SK-N-SH treated with all-trans-retinoic acid at 6 μM for 48 hours (cell line): ENCODE data around the gene PTGES.

Experiments
- ATAC-seq: fragments of 200-7000 bp; cut with Tn5 transposase; 3 replicates; pipeline ENCODE4 v1.9.1; 2020; ENCODE audit warnings: mild to moderate bottlenecking, moderate library complexity
- ARNTL ChIP-seq: fragments of 450-650 bp; formaldehyde crosslinking; IDR thresholded peaks from 2 replicates; pipeline ENCODE4 v1.5.0; 2020; ENCODE audit warnings: low read depth, mild to moderate bottlenecking, moderate library complexity, borderline replicate concordance
- BACH2 ChIP-seq: fragments of 250-450 bp; sonication (Bioruptor Pico); IDR thresholded peaks from 2 replicates; pipeline ENCODE4 v1.9.0; 2021; ENCODE audit warnings: mild to moderate bottlenecking, borderline replicate concordance
- CREB5 ChIP-seq: fragments of 250-450 bp; sonication (Bioruptor Pico); IDR thresholded peaks from 2 replicates; pipeline ENCODE4 v1.5.1; 2020; ENCODE audit warnings: low read depth, mild to moderate bottlenecking, moderate library complexity
- CSDC2 ChIP-seq: fragments of 250-450 bp; sonication (Bioruptor Pico); IDR thresholded peaks from 2 replicates; pipeline ENCODE4 v1.5.0; 2020; ENCODE audit warnings: mild to moderate bottlenecking, moderate library complexity
- CSRNP3 ChIP-seq: fragments of 250-450 bp; sonication (Bioruptor Pico); IDR thresholded peaks from 2 replicates; pipeline ENCODE4 v1.5.1; 2021; ENCODE audit warnings: mild to moderate bottlenecking, moderate library complexity
- ESRRG ChIP-seq: fragments of 250-450 bp; sonication (Bioruptor Pico); IDR thresholded peaks from 2 replicates; pipeline ENCODE4 v1.6.1; 2021; ENCODE audit warnings: mild to moderate bottlenecking
- GLIS3 ChIP-seq: fragments of 250-450 bp; sonication (Bioruptor Pico); IDR thresholded peaks from 2 replicates; pipeline ENCODE4 v1.5.0; 2020; ENCODE audit warnings: mild to moderate bottlenecking, moderate library complexity
- ISL1 ChIP-seq: fragments of 250-450 bp; sonication (Bioruptor Pico); IDR thresholded peaks from 2 replicates; pipeline ENCODE4 v2.1.2; 2022; ENCODE audit warnings: mild to moderate bottlenecking, moderate library complexity
- OSR1 ChIP-seq: fragments of 250-450 bp; sonication (Bioruptor Pico); IDR thresholded peaks from 2 replicates; pipeline ENCODE4 v1.8.0; 2022; ENCODE audit warnings: moderate library complexity, mild to moderate bottlenecking, inconsistent platforms
- PATZ1 ChIP-seq: fragments of 250-450 bp; sonication (Bioruptor Pico); IDR thresholded peaks from 2 replicates; pipeline ENCODE4 v1.8.0; 2020; ENCODE audit warnings: mild to moderate bottlenecking, moderate library complexity, borderline replicate concordance
- POU6F1 ChIP-seq: fragments of 250-450 bp; sonication (Bioruptor Pico); IDR thresholded peaks from 2 replicates; pipeline ENCODE4 v1.8.0; 2021; ENCODE audit warnings: low read depth, mild to moderate bottlenecking, moderate library complexity, borderline replicate concordance
- RARB ChIP-seq: fragments of 250-450 bp; sonication (Bioruptor Pico); IDR thresholded peaks from 2 replicates; pipeline ENCODE4 v1.8.0; 2021; ENCODE audit warnings: mild to moderate bottlenecking, moderate library complexity
- SNAI2 ChIP-seq: fragments of 250-450 bp; sonication (Bioruptor Pico); IDR thresholded peaks from 2 replicates; pipeline ENCODE4 v1.5.0; 2020; ENCODE audit warnings: mild to moderate bottlenecking, moderate library complexity
- TCF4 ChIP-seq: fragments of 250-450 bp; sonication (Bioruptor Pico); IDR thresholded peaks from 2 replicates; pipeline ENCODE4 v1.8.0; 2021; ENCODE audit warnings: mild to moderate bottlenecking, moderate library complexity, borderline replicate concordance
- TOX ChIP-seq: fragments of 250-450 bp; sonication (Bioruptor Pico); IDR thresholded peaks from 2 replicates; pipeline ENCODE4 v1.8.0; 2021; ENCODE audit warnings: mild to moderate bottlenecking, moderate library complexity, borderline replicate concordance
- TSHZ2 ChIP-seq: fragments of 250-450 bp; sonication (Bioruptor Pico); IDR thresholded peaks from 2 replicates; pipeline ENCODE4 v1.5.0; 2020; ENCODE audit warnings: mild to moderate bottlenecking, moderate library complexity
- ZC3H10 ChIP-seq: fragments of 250-450 bp; sonication (Bioruptor Pico); IDR thresholded peaks from 2 replicates; pipeline ENCODE4 v1.5.1; 2021; ENCODE audit warnings: mild to moderate bottlenecking, moderate library complexity
- ZFP3 ChIP-seq: fragments of 250-450 bp; sonication (Bioruptor Pico); IDR thresholded peaks from 2 replicates; pipeline ENCODE4 v1.5.0; 2020; ENCODE audit warnings: mild to moderate bottlenecking, moderate library complexity
- ZFP30 ChIP-seq: fragments of 450-650 bp; formaldehyde crosslinking; IDR thresholded peaks from 2 replicates; pipeline ENCODE4 v1.5.0; 2022; ENCODE audit warnings: mild to moderate bottlenecking, moderate library complexity
- ZNF565 ChIP-seq: fragments of 450-650 bp; formaldehyde crosslinking; conservative IDR thresholded peaks from 2 replicates; pipeline ENCODE4 v1.5.0; 2020; ENCODE audit warnings: low read depth, mild to moderate bottlenecking, moderate library complexity
- ZNF70 ChIP-seq: fragments of 450-650 bp; formaldehyde crosslinking; IDR thresholded peaks from 2 replicates; pipeline ENCODE4 v1.5.0; 2020; ENCODE audit warnings: mild to moderate bottlenecking, moderate library complexity
- ZNF8 ChIP-seq: fragments of 450-650 bp; formaldehyde crosslinking; IDR thresholded peaks from 2 replicates; pipeline ENCODE4 v1.5.0; 2020; ENCODE audit warnings: mild to moderate bottlenecking, moderate library complexity

Gene PTGES

GRCh38 chr9:129709438-129710168, 43.2 kb downstream of the PTGES start:
- ATAC-seq, result no peak
- no peak for TF ChIP-seq ZNF8 (CRISPR knock-in tag)
- no peak for TF ChIP-seq TSHZ2 (CRISPR knock-in tag)
- no peak for TF ChIP-seq ESRRG
- TF ChIP-seq BACH2 (CRISPR knock-in tag), result no peak
- no peak for TF ChIP-seq RARB (CRISPR knock-in tag)
- TF ChIP-seq CSRNP3 (CRISPR knock-in tag), result no peak
- no peak for TF ChIP-seq ARNTL (CRISPR knock-in tag)
- TF ChIP-seq ZC3H10 (CRISPR knock-in tag), result no peak
- no peak for TF ChIP-seq POU6F1 (CRISPR knock-in tag)
- TF ChIP-seq CSDC2 (CRISPR knock-in tag), result no peak
- TF ChIP-seq TCF4, result no peak

GRCh38 chr9:129708793-129709192, 44.0 kb downstream of the PTGES start:
- TF ChIP-seq CSDC2 (CRISPR knock-in tag) (no peak), ZNF8 (CRISPR knock-in tag) (no peak), CREB5 (no peak), ZNF70 (CRISPR knock-in tag) (no peak), ZFP30 (CRISPR knock-in tag) (no peak), SNAI2 (CRISPR knock-in tag) (no peak), OSR1 (CRISPR knock-in tag) (no peak), BACH2 (CRISPR knock-in tag) (no peak), ARNTL (CRISPR knock-in tag) (no peak), ZFP3 (CRISPR knock-in tag) (no peak), ZC3H10 (CRISPR knock-in tag) (no peak), TOX (CRISPR knock-in tag) (no peak), RARB (CRISPR knock-in tag) (no peak), PATZ1 (CRISPR knock-in tag) (no peak), GLIS3 (CRISPR knock-in tag) (no peak), CSRNP3 (CRISPR knock-in tag) (no peak), ISL1 (CRISPR knock-in tag) (no peak), ZNF565 (CRISPR knock-in tag) (no peak), TCF4 (no peak), ESRRG (no peak)
- no peak for ATAC-seq
